HCT116 (cell line): Measurements from ENCODE around the gene FAM151A. TPM values are rescaled to one million over a fixed set of nuclear protein-coding genes. Genes with fewer than 3 reads are reported as not detected.

Experiments used
- ATAC-seq: fragments of 200-7000 bp; cut with Tn5 transposase; 2 replicates; pipeline ENCODE4 v1.9.1; 2020; ENCODE audit warnings: mild to moderate bottlenecking, moderate library complexity
- BruUV-seq: library from RNA; stranded (reverse); fragments of 400-500 nt; replicated peaks from 2 replicates; lab custom pipeline; 2021; lab: Mats Ljungman, UMichigan
- CTCF ChIA-PET: fragments of 300-600 bp; sonication (Branson Sonifier 250); formaldehyde crosslinking; loops from one replicate; lab custom pipeline; 2021; ENCODE audit warnings: antibody characterized with exemption; lab: Charles Lee
- POLR2A ChIA-PET: fragments of 300-600, 350-600 bp; sonication (Branson Sonifier 250); formaldehyde crosslinking; loops from one replicate; lab custom pipeline; 2021; ENCODE audit warnings: antibody characterized with exemption; lab: Charles Lee
- RAD21 ChIA-PET, 2 experiments: fragments of 300-600 bp; sonication (Branson Sonifier 250); formaldehyde crosslinking; loops; one replicate each; lab custom pipeline; 2023; ENCODE audit warnings: low total read pairs in 2 of 2; ENCODE audit not compliant: uncharacterized antibody in 2 of 2, unreplicated experiment in 2 of 2, low non-redundant PET in 1 of 2; lab: Charles Lee
- DNase-seq: peaks from one replicate; pipeline ENCODE4 v3.0.0-alpha.2; 2010; ENCODE audit warnings: low read depth, low spot score
- H2AFZ ChIP-seq: fragments of 200-600 bp; shearing (Covaris generic), sonication (generic); 2 replicates; pipeline ENCODE4 v1.6.1; 2017; ENCODE audit warnings: low read depth, mixed run types, mixed read lengths, antibody characterized with exemption, low read length; ENCODE audit not compliant: poor library complexity, severe bottlenecking
- H3K27ac ChIP-seq: 2 replicates; pipeline ENCODE4 v1.5.1; 2012; ENCODE audit warnings: low read depth, low read length
- H3K27me3 ChIP-seq: fragments of 200-600 bp; sonication (generic); 2 replicates; pipeline ENCODE4 v1.6.1; 2016; ENCODE audit warnings: mixed run types, low read length, mixed read lengths; ENCODE audit not compliant: insufficient read depth
- H3K36me3 ChIP-seq, 2 experiments: fragments of 200-500 bp in 1 of 2; fragments of 200-600 bp in 1 of 2; sonication (Bioruptor generic) in 1 of 2; sonication (generic) in 1 of 2; 2 replicates each; pipeline versions ENCODE4 v1.5.1 to v1.6.1; 2014 to 2016; ENCODE audit warnings: low read length in 2 of 2, inconsistent platforms in 1 of 2, mixed read lengths in 1 of 2, mixed run types in 1 of 2; ENCODE audit not compliant: insufficient read depth in 2 of 2, control insufficient read depth in 1 of 2
- H3K4me1 ChIP-seq, 2 experiments: fragments of 200-600 bp in 1 of 2; sonication (generic) in 1 of 2; 2 replicates each; pipeline versions ENCODE4 v1.5.1 to v1.6.1; 2012 to 2017; ENCODE audit warnings: low read length in 2 of 2, inconsistent platforms in 1 of 2, mild to moderate bottlenecking in 1 of 2, mixed read lengths in 1 of 2, mixed run types in 1 of 2, moderate library complexity in 1 of 2; ENCODE audit not compliant: insufficient read depth in 2 of 2, control insufficient read depth in 1 of 2
- H3K4me2 ChIP-seq: fragments of 200-600 bp; sonication (generic); 2 replicates; pipeline ENCODE4 v1.6.1; 2017; ENCODE audit warnings: mixed run types, low read length, mixed read lengths
- H3K4me3 ChIP-seq, 2 experiments: fragments of 200-600 bp in 1 of 2; sonication (generic) in 1 of 2; replicated peaks in 1 of 2; 2 replicates each; pipeline ENCODE4 v1.5.1; 2011 to 2016; ENCODE audit warnings: low read length in 2 of 2, control low read depth in 1 of 2, low read depth in 1 of 2, mild to moderate bottlenecking in 1 of 2, mixed read lengths in 1 of 2, mixed run types in 1 of 2
- H3K79me2 ChIP-seq: fragments of 200-600 bp; sonication (generic); 2 replicates; pipeline ENCODE4 v1.6.1; 2017; ENCODE audit warnings: mild to moderate bottlenecking, mixed run types, low read length, moderate library complexity, mixed read lengths; ENCODE audit not compliant: insufficient read depth
- H3K9ac ChIP-seq: fragments of 200-600 bp; sonication (generic); 2 replicates; pipeline ENCODE4 v1.6.1; 2016; ENCODE audit warnings: low read length, mixed read lengths
- H3K9me2 ChIP-seq: fragments of 200-600 bp; sonication (generic), shearing (Covaris generic); 2 replicates; pipeline ENCODE4 v1.6.1; 2017; ENCODE audit warnings: mixed run types, mild to moderate bottlenecking, moderate library complexity; ENCODE audit not compliant: insufficient read depth
- H3K9me3 ChIP-seq, 2 experiments: fragments of 200-500 bp in 1 of 2; fragments of 200-600 bp in 1 of 2; sonication (Bioruptor generic) in 1 of 2; sonication (generic) in 1 of 2; 2 replicates each; pipeline ENCODE4 v1.6.1; 2014 to 2017; ENCODE audit warnings: low read length in 2 of 2, mixed read lengths in 2 of 2, inconsistent platforms in 1 of 2, low read depth in 1 of 2, mild to moderate bottlenecking in 1 of 2, mixed run types in 1 of 2, moderate library complexity in 1 of 2; ENCODE audit not compliant: control insufficient read depth in 1 of 2, insufficient read depth in 1 of 2
- H4K20me1 ChIP-seq: fragments of 200-600 bp; sonication (generic), shearing (Covaris generic); 2 replicates; pipeline ENCODE4 v1.6.1; 2017; ENCODE audit warnings: mixed run types, mild to moderate bottlenecking, moderate library complexity; ENCODE audit not compliant: insufficient read depth
- CBX3 ChIP-seq: IDR thresholded peaks from 2 replicates; pipeline ENCODE4 v1.6.1; 2012; ENCODE audit warnings: low read depth
- EZH2phosphoT487 ChIP-seq: fragments of 200-600 bp; IDR thresholded peaks from 2 replicates; pipeline ENCODE4 v1.6.1; 2018; ENCODE audit warnings: antibody characterized with exemption, borderline replicate concordance
- FOSL1 ChIP-seq: IDR thresholded peaks from 2 replicates; pipeline ENCODE4 v1.6.1; 2012; ENCODE audit warnings: low read depth
- JUND ChIP-seq: IDR thresholded peaks from 2 replicates; pipeline ENCODE4 v1.6.1; 2012
- POLR2A ChIP-seq: IDR thresholded peaks from 2 replicates; pipeline ENCODE4 v1.7.0; 2011; ENCODE audit warnings: borderline replicate concordance; ENCODE audit not compliant: insufficient read depth, insufficient read length; ENCODE audit errors: extremely low read depth
- POLR2AphosphoS5 ChIP-seq: IDR thresholded peaks from 2 replicates; pipeline ENCODE4 v1.6.1; 2011; ENCODE audit warnings: mild to moderate bottlenecking, low read depth, low read length, moderate library complexity
- RAD21 ChIP-seq: IDR thresholded peaks from 2 replicates; pipeline ENCODE4 v1.6.1; 2012; ENCODE audit warnings: low read depth, mild to moderate bottlenecking
- SIN3A ChIP-seq: IDR thresholded peaks from 2 replicates; pipeline ENCODE4 v1.6.1; 2012; ENCODE audit warnings: low read depth
- SP1 ChIP-seq: IDR thresholded peaks from 2 replicates; pipeline ENCODE4 v1.6.1; 2012; ENCODE audit warnings: low read depth
- TCF7L2 ChIP-seq: IDR thresholded peaks from 2 replicates; pipeline ENCODE4 v1.7.0; 2011; ENCODE audit warnings: borderline replicate concordance, inconsistent platforms; ENCODE audit not compliant: insufficient read depth, insufficient read length; ENCODE audit errors: extremely low read depth
- ZFX ChIP-seq: fragments of 450-650 bp; IDR thresholded peaks from 2 replicates; pipeline ENCODE4 v1.6.1; 2017
- intact Hi-C: fragments of 100-400 bp; cut with micrococcal nuclease; formaldehyde crosslinking; loops from 2 replicates; pipeline ENCODE4 v1.10.0; 2022
- total RNA-seq: library from RNA; stranded (reverse); gene quantifications from one replicate; pipeline ENCODE4 v1.2.1, GENCODE V29; 2021; ENCODE audit not compliant: unreplicated experiment
- TF ChIP-seq, protein P1 (sequence below): IDR thresholded peaks from 2 replicates; pipeline ENCODE4 v1.6.1; 2011; ENCODE audit warnings: mild to moderate bottlenecking, low read length, moderate library complexity; ENCODE audit not compliant: insufficient replicate concordance; ENCODE audit errors: extremely low read depth
- TF ChIP-seq, protein P2 (sequence below): IDR thresholded peaks from 2 replicates; pipeline ENCODE4 v1.6.1; 2012; ENCODE audit warnings: low read depth
- TF ChIP-seq, protein P3 (sequence below): IDR thresholded peaks from 2 replicates; pipeline ENCODE4 v1.6.1; 2012

Gene FAM151A
- total RNA-seq, 1 experiment from 2014 or later, result not detected

DNA sequence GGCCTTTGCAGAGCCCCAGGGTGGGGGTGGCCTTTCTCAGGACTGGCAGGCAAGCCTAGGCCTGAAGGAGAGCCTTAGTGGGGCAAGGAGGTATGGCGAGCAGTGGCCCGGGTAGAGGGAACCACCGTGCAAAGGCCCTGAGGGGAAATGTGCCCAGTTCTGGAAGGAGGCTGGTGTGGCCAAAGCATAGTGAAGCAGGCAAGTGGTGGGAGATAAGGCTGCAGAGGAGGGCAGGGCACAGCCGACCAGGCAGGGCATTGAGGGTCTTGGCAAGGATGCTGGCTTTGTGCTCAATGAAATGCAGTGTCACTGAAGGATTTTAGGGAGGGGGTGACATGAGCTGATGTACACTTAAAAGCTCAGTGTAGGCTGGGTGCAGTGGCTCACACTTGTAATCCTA, 41.0 kb upstream of the FAM151A start:
- Histone ChIP-seq H3K9me2 (no peaks in the 10 kb centered on the region), H3K4me3 (no peak overlapping the region), H3K36me3 (no peaks in the 10 kb centered on the region), H3K9me3 (no peaks in the 10 kb centered on the region), H3K4me1 (no peaks in the 10 kb centered on the region), H3K79me2 (no peaks in the 10 kb centered on the region), H4K20me1 (no peaks in the 10 kb centered on the region), H3K27me3 (no peaks in the 10 kb centered on the region), H3K4me2 (no peak overlapping the region), H3K9ac (no peak overlapping the region), H3K27ac (no peak overlapping the region), H2AFZ (no peak overlapping the region)
- CTCF ChIA-PET, result no interaction called here
- no peak for DNase-seq
- TF ChIP-seq POLR2A, result no peak
- no peak for TF ChIP-seq ZFX
- TF ChIP-seq RAD21, result no peak
- TF ChIP-seq, protein P1, sequence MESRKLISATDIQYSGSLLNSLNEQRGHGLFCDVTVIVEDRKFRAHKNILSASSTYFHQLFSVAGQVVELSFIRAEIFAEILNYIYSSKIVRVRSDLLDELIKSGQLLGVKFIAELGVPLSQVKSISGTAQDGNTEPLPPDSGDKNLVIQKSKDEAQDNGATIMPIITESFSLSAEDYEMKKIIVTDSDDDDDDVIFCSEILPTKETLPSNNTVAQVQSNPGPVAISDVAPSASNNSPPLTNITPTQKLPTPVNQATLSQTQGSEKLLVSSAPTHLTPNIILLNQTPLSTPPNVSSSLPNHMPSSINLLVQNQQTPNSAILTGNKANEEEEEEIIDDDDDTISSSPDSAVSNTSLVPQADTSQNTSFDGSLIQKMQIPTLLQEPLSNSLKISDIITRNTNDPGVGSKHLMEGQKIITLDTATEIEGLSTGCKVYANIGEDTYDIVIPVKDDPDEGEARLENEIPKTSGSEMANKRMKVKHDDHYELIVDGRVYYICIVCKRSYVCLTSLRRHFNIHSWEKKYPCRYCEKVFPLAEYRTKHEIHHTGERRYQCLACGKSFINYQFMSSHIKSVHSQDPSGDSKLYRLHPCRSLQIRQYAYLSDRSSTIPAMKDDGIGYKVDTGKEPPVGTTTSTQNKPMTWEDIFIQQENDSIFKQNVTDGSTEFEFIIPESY, result no peak
- no peak for TF ChIP-seq TCF7L2
- TF ChIP-seq POLR2AphosphoS5, result no peak
- TF ChIP-seq, protein P2, sequence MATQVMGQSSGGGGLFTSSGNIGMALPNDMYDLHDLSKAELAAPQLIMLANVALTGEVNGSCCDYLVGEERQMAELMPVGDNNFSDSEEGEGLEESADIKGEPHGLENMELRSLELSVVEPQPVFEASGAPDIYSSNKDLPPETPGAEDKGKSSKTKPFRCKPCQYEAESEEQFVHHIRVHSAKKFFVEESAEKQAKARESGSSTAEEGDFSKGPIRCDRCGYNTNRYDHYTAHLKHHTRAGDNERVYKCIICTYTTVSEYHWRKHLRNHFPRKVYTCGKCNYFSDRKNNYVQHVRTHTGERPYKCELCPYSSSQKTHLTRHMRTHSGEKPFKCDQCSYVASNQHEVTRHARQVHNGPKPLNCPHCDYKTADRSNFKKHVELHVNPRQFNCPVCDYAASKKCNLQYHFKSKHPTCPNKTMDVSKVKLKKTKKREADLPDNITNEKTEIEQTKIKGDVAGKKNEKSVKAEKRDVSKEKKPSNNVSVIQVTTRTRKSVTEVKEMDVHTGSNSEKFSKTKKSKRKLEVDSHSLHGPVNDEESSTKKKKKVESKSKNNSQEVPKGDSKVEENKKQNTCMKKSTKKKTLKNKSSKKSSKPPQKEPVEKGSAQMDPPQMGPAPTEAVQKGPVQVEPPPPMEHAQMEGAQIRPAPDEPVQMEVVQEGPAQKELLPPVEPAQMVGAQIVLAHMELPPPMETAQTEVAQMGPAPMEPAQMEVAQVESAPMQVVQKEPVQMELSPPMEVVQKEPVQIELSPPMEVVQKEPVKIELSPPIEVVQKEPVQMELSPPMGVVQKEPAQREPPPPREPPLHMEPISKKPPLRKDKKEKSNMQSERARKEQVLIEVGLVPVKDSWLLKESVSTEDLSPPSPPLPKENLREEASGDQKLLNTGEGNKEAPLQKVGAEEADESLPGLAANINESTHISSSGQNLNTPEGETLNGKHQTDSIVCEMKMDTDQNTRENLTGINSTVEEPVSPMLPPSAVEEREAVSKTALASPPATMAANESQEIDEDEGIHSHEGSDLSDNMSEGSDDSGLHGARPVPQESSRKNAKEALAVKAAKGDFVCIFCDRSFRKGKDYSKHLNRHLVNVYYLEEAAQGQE, result no peak
- TF ChIP-seq, protein P3, sequence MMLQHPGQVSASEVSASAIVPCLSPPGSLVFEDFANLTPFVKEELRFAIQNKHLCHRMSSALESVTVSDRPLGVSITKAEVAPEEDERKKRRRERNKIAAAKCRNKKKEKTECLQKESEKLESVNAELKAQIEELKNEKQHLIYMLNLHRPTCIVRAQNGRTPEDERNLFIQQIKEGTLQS, result no peak
- TF ChIP-seq FOSL1, result no peak
- TF ChIP-seq EZH2phosphoT487, result no peak
- no peak for TF ChIP-seq SP1
- no peak for TF ChIP-seq JUND
- no peak for TF ChIP-seq CBX3
- TF ChIP-seq SIN3A, result no peak
- no peak for ATAC-seq
- RAD21 ChIA-PET, result no interaction called here
- POLR2A ChIA-PET, result no interaction called here
- no TSS peak for BruUV-seq
- intact Hi-C loops, result no loop called here
